Gastroesophageal sphincter (tissue), 4 donors: ENCODE measurements around the gene DCPS. TPM values are rescaled to one million over a fixed set of nuclear protein-coding genes. Genes with fewer than 3 reads are reported as not detected.

Experiments used
- ATAC-seq: fragments of 150-250 bp; one replicate; pipeline ENCODE4 v1.9.1; 2016; ENCODE audit warnings: mild to moderate bottlenecking, moderate library complexity
- H3K27ac ChIP-seq, 4 donors: fragments of 200-600 bp; sonication (generic) in 3 of 4; 1 replicate in 3 of 4; 2 replicates in 1 of 4; pipeline ENCODE4 v1.5.1; 2016 to 2019
- H3K27me3 ChIP-seq: fragments of 200-600 bp; sonication (generic); one replicate; pipeline ENCODE4 v1.5.1; 2019
- H3K36me3 ChIP-seq, 2 donors: fragments of 200-600 bp; sonication (generic); one replicate each; pipeline ENCODE4 v1.5.1; 2019; ENCODE audit warnings: control low read depth in 1 of 2
- H3K4me1 ChIP-seq, 3 donors: fragments of 200-600 bp; sonication (generic); 1 replicate in 2 of 3; 2 replicates in 1 of 3; pipeline ENCODE4 v1.5.1; 2016 to 2019; ENCODE audit warnings: control low read depth in 2 of 3
- H3K4me3 ChIP-seq, 2 donors: fragments of 200-600 bp; sonication (generic); one replicate each; pipeline ENCODE4 v1.5.1; 2019; ENCODE audit warnings: mild to moderate bottlenecking in 1 of 2, moderate library complexity in 1 of 2
- H3K9me3 ChIP-seq, 3 donors: fragments of 200-600 bp; sonication (generic); one replicate each; pipeline ENCODE4 v1.5.1; 2017 to 2019; ENCODE audit warnings: control low read depth in 2 of 3
- EP300 ChIP-seq: sonication (generic); formaldehyde crosslinking; IDR thresholded peaks from one replicate; pipeline ENCODE4 v1.6.1; 2017; ENCODE audit warnings: antibody characterized with exemption, mild to moderate bottlenecking
- POLR2A ChIP-seq, 2 donors: fragments of 450-650 bp; IDR thresholded peaks; one replicate each; pipeline ENCODE4 v1.6.1; 2017; ENCODE audit warnings: antibody characterized with exemption in 2 of 2, mild to moderate bottlenecking in 2 of 2, moderate library complexity in 1 of 2
- POLR2AphosphoS5 ChIP-seq: sonication (generic); formaldehyde crosslinking; IDR thresholded peaks from one replicate; pipeline ENCODE4 v1.6.1; 2017; ENCODE audit warnings: antibody characterized with exemption
- WGBS, 2 donors: methylation state at CpG; one replicate each; pipeline ENCODE4 v1.1.5; 2018; ENCODE audit warnings: low coverage in 1 of 2; 5-methylcytosine and 5-hydroxymethylcytosine counted together
- total RNA-seq, 4 donors: library from RNA; depleted of rRNA; stranded (reverse); fragments of >200 nt; gene quantifications; one replicate each; pipeline ENCODE4 v1.1.0, GENCODE V29; 2016
- TF ChIP-seq, protein P1 (sequence below), 4 experiments: fragments of 200-600 bp in 2 of 4; fragments of 450-650 bp in 2 of 4; sonication (generic) in 1 of 4; IDR thresholded peaks; one replicate each; pipeline ENCODE4 v1.5.1; 2017 to 2019; ENCODE audit warnings: antibody characterized with exemption in 4 of 4, mild to moderate bottlenecking in 2 of 4, moderate library complexity in 2 of 4

DCPS gene
- total RNA-seq, 4 donors from 2014 or later, result 11.8 to 20.6 (median 15.9) TPM

- Histone ChIP-seq H3K27me3 (no peaks in the 10 kb centered on the region), H3K9me3 (no peaks in the 10 kb centered on the region), H3K4me3 (no peak overlapping the region), H3K36me3 (peaks cover 0 to 33% of the 10 kb centered on the region in 2 donors), H3K27ac (peak overlapping the region in 3 of 4 donors; percentile 69 to 83 (median 76)), H3K4me1 (peaks cover 0 to 80% (median 32%) of the 10 kb centered on the region in 3 donors)
- ATAC-seq, result no peak
- 40 to 83% methylated on average over 2 to 6 of the region's 17 CpGs for WGBS, 2 donors
- TF ChIP-seq POLR2AphosphoS5, result no peak
- TF ChIP-seq, protein P1, sequence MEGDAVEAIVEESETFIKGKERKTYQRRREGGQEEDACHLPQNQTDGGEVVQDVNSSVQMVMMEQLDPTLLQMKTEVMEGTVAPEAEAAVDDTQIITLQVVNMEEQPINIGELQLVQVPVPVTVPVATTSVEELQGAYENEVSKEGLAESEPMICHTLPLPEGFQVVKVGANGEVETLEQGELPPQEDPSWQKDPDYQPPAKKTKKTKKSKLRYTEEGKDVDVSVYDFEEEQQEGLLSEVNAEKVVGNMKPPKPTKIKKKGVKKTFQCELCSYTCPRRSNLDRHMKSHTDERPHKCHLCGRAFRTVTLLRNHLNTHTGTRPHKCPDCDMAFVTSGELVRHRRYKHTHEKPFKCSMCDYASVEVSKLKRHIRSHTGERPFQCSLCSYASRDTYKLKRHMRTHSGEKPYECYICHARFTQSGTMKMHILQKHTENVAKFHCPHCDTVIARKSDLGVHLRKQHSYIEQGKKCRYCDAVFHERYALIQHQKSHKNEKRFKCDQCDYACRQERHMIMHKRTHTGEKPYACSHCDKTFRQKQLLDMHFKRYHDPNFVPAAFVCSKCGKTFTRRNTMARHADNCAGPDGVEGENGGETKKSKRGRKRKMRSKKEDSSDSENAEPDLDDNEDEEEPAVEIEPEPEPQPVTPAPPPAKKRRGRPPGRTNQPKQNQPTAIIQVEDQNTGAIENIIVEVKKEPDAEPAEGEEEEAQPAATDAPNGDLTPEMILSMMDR (IDR thresholded peaks at IDR 0.05), result no peak
- TF ChIP-seq POLR2A (IDR thresholded peaks at IDR 0.05), result no peak
- no peak for TF ChIP-seq EP300
Observed at GRCh38 chr11:126347751-126348668, 44.1 kb downstream of the DCPS start.

GRCh38 chr11:126348806-126349582, 45.1 kb downstream of the DCPS start:
- 25 to 85% methylated on average over 3 to 5 of the region's 8 CpGs for WGBS, 2 donors

GRCh38 chr11:126350836-126351235, 47.0 kb downstream of the DCPS start:
- H3K4me3 ChIP-seq, result no peak overlapping the region
- H3K27me3 ChIP-seq, result no peaks in the 10 kb centered on the region
- no peaks in the 10 kb centered on the region for H3K9me3 ChIP-seq
- H3K36me3 ChIP-seq, result peaks cover 0 to 5% of the 10 kb centered on the region in 2 donors
- peaks cover 0 to 93% (median 39%) of the 10 kb centered on the region in 3 donors for H3K4me1 ChIP-seq
- no peak for TF ChIP-seq POLR2AphosphoS5
- no peak for TF ChIP-seq POLR2A (IDR thresholded peaks at IDR 0.05)
- TF ChIP-seq, protein P1 (IDR thresholded peaks at IDR 0.05), result no peak
- no peak for TF ChIP-seq EP300
- peak overlapping the region in 2 of 4 donors; percentile 51 to 69 for H3K27ac ChIP-seq
- 25 to 66% methylated on average over 2 to 4 of the region's 5 CpGs for WGBS, 2 donors
- no peak for ATAC-seq

More at GRCh38 chr11:126348806-126349582, 45.1 kb downstream of the DCPS start:
- Histone ChIP-seq H3K27me3 (no peaks in the 10 kb centered on the region), H3K9me3 (no peaks in the 10 kb centered on the region), H3K4me1 (peaks cover 0 to 90% (median 32%) of the 10 kb centered on the region in 3 donors), H3K36me3 (peaks cover 0 to 23% of the 10 kb centered on the region in 2 donors), H3K27ac (peak overlapping the region in 3 of 4 donors; percentile 69 to 83 (median 76)), H3K4me3 (no peak overlapping the region)
- no peak for TF ChIP-seq POLR2A (IDR thresholded peaks at IDR 0.05)
- TF ChIP-seq POLR2AphosphoS5, result peak; percentile 12
- ATAC-seq, result peak; percentile 59

DNA sequence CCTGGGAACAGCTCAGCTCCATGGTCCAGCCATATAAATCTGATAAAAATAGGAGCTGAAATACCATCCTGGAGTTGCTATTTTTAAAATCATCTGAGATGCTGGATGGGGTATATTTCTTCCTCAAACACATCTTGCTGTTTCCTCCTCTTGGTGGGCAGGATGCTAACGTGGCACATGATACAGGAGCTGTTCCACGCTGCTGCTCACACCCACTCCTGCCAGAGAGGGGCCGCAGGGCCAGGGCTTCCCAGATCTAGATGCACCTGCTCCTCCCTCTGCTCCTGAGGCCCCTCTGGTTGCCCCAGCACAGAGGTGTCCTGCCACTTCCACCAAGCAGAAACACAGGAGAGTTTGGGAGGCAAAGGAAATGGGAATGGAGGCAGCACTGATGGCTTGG, 48.3 kb downstream of the DCPS start:
- ATAC-seq, result no peak
- Histone ChIP-seq H3K4me1 (peaks cover 0 to 95% (median 40%) of the 10 kb centered on the region in 3 donors), H3K27me3 (no peaks in the 10 kb centered on the region), H3K4me3 (no peak overlapping the region), H3K27ac (peak overlapping the region in 2 of 4 donors; percentile 51 to 69), H3K36me3 (no peaks in the 10 kb centered on the region), H3K9me3 (no peaks in the 10 kb centered on the region)
- TF ChIP-seq POLR2A (IDR thresholded peaks at IDR 0.05) (no peak), EP300 (no peak), POLR2AphosphoS5 (no peak)
- TF ChIP-seq, protein P1 (IDR thresholded peaks at IDR 0.05), result no peak
- no CpG with 5 or more reads among the region's 3 CpGs for WGBS, 2 donors
